Stimulated activated CD8-positive, alpha-beta memory T cell treated with anti-CD3 and anti-CD28 coated beads, Interleukin-12 subunit alpha, Interleukin-12 subunit beta, amount 100 ng/mL, for 4 hours (primary cell): Measurements from ENCODE around the gene NAPA.

Source experiments
- DNase-seq: peaks from one replicate; pipeline ENCODE4 v3.0.0-alpha.2; 2020; ENCODE audit warnings: low read depth

Gene NAPA

GRCh38 chr19:47458672-47459071 is 56.2 kb downstream of the NAPA start:
- DNase-seq: no peak

- no peak for DNase-seq
Observed at GRCh38 chr19:47456721-47457474, 58.0 kb downstream of the NAPA start.

- DNase-seq: no peak
Observed at GRCh38 chr19:47450478-47450877, 64.4 kb downstream of the NAPA start.

- no peak for DNase-seq
Observed at GRCh38 chr19:47448360-47448727, 66.5 kb downstream of the NAPA start.

GRCh38 chr19:47447470-47448359 is 67.1 kb downstream of the NAPA start:
- no peak for DNase-seq

GRCh38 chr19:47446534-47447469 is 68.1 kb downstream of the NAPA start:
- no peak for DNase-seq

GRCh38 chr19:47445937-47446402 is 68.9 kb downstream of the NAPA start:
- peak; percentile 62 for DNase-seq

GRCh38 chr19:47445527-47445926 is 69.3 kb downstream of the NAPA start:
- DNase-seq: no peak

GRCh38 chr19:47444388-47444821 is 70.5 kb downstream of the NAPA start:
- DNase-seq: no peak

- DNase-seq: no peak
Observed at GRCh38 chr19:47443331-47443730, 71.5 kb downstream of the NAPA start.

- no peak for DNase-seq
Observed at GRCh38 chr19:47438793-47439220, 76.1 kb downstream of the NAPA start.
